ENCODE data around the gene ACOT4. TPM values are rescaled to one million over a fixed set of nuclear protein-coding genes. Genes with fewer than 3 reads are reported as not detected.
"Not testable (repeated sequence)": the region's sequence is repeated elsewhere in the genome, so short reads cannot be mapped to it uniquely, and the experiment has no call there.

ACOT4 gene
- total RNA-seq, 1 donor from 2014 or later: 2.7 TPM

- peak; percentile 64 for DNase-seq (ENCODE audit: low read depth)
Measured at GRCh38 chr14:73633116-73634010, 41.7 kb downstream of the ACOT4 start.

DNA sequence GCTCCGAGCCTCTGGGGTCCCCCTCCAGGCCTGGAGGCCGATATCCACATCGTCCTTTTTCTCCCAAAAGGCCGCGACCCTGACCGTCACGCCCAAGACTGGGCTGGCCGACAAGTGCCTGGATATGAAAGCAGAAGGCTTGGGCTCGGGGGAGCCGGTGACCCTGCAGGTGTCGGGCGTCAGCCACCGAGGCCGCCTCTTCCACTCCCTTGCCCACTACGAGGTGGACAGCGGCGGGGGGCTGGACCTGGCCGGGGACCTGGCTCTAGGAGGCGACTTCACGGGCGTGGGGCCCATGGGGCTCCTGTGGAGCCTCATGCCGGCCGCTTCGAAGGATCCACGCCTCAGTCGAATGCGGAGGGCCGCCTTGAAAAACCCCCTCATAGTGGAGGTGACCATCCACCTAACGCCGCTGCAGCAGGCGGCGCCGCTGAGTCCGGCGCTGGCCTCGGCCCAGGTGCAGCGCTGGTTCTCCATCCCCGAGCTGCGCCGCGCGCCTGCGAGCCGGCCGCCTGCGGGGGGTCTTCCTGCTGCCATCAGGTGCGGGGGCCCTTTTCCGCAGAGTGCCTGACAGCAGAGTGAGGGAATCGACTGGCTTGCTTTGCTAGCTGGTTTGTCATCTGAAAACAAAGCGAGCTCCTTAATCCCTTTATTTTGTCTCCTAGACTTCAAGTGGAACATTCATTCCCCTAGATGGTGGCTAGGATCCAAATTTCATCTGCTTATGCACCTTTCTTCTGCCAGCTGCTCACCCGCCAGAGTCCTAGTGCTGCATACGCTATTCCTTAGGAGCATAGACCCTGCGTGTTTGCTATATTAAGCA, 42.5 kb downstream of the ACOT4 start:
- no peak for DNase-seq (ENCODE audit: low read depth)

- DNase-seq (ENCODE audit: low read depth): not testable (repeated sequence)
Measured at GRCh38 chr14:73636355-73636754, 44.7 kb downstream of the ACOT4 start.

GRCh38 chr14:73637830-73638229, 46.2 kb downstream of the ACOT4 start:
- DNase-seq (ENCODE audit: low read depth): no peak

- no peak for DNase-seq (ENCODE audit: low read depth)
Measured at GRCh38 chr14:73640796-73641365, 49.2 kb downstream of the ACOT4 start.

GRCh38 chr14:73644531-73645247, 53.0 kb downstream of the ACOT4 start, which contains the start of gene DNAL1:
TSS of gene DNAL1 (plus strand) at chr14:73644986. CDS start at chr14:73645040, 54 bp downstream.
- peak; percentile 72 for DNase-seq (ENCODE audit: low read depth)

GRCh38 chr14:73645248-73645610, 53.6 kb downstream of the ACOT4 start:
- no peak for DNase-seq (ENCODE audit: low read depth)

Other genes starting within 250 kb of the ACOT4 start
- 17.7 and 53.9 TPM in 2 replicates for gene NUMB, start 133.3 kb upstream of the ACOT4 start, total RNA-seq
- gene RIOX1, start 100.9 kb upstream of the ACOT4 start, total RNA-seq: 20.5 and 28.0 TPM in 2 replicates
- gene ACOT1, start 54.7 kb upstream of the ACOT4 start, total RNA-seq: 4.2 and 8.5 TPM in 2 replicates
- gene HEATR4, start 32.9 kb upstream of the ACOT4 start, total RNA-seq: 0.60 TPM in 1 of 2 replicates, not detected in the other
- gene ACOT2, start 22.7 kb upstream of the ACOT4 start, total RNA-seq: 20.8 and 36.7 TPM in 2 replicates
- not detected in 2 replicates for gene ACOT6, start 20.6 kb downstream of the ACOT4 start, total RNA-seq
- 21.2 and 25.2 TPM in 2 replicates for gene DNAL1, start 53.1 kb downstream of the ACOT4 start, total RNA-seq
- 15.3 and 86.2 TPM in 2 replicates for gene PNMA1, start 122.5 kb downstream of the ACOT4 start, total RNA-seq